Jurkat, Clone E6-1 (cell line): Measurements from ENCODE around the gene MED29.

ENCODE experiments used
- DNase-seq: peaks from one replicate; pipeline ENCODE4 v3.0.0-alpha.2; 2011; ENCODE audit warnings: low read depth, low spot score
- H3K4me3 ChIP-seq: 2 replicates; pipeline ENCODE4 v1.5.1; 2011; ENCODE audit warnings: mild to moderate bottlenecking, low read length, control low read depth, moderate library complexity

The MED29 gene

DNA sequence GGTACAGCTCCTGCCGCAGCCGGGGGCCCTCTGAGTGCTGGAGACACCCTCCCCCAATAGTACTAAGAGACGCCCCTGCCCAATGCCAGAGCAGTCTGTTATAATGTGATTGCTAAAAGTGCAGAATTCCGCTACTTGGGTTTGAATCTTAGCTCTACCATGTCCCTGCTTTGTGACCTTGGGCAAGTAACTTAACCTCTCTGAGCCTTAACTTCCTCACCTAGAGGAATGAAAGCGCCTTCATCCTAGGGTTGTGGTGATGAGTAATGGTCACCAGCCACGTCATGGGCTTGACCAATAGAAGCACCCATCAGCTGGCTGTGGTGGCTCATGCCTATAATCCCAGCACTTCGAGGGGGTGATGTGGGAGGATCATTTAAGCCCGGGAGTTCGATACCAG, 27.8 kb downstream of the MED29 start:
- no peak for DNase-seq
- no peak overlapping the region for H3K4me3 ChIP-seq

GRCh38 chr19:39420769-39421168, 29.6 kb downstream of the MED29 start:
- H3K4me3 ChIP-seq = no peak overlapping the region
- DNase-seq = no peak

- no peak overlapping the region for H3K4me3 ChIP-seq
- no peak for DNase-seq
Observed at GRCh38 chr19:39422020-39422419, 30.8 kb downstream of the MED29 start.

GRCh38 chr19:39423258-39424086, 32.3 kb downstream of the MED29 start:
- DNase-seq = no peak
- H3K4me3 ChIP-seq = no peak overlapping the region

GRCh38 chr19:39424934-39425333, 33.8 kb downstream of the MED29 start:
- H3K4me3 ChIP-seq = no peak overlapping the region

DNA sequence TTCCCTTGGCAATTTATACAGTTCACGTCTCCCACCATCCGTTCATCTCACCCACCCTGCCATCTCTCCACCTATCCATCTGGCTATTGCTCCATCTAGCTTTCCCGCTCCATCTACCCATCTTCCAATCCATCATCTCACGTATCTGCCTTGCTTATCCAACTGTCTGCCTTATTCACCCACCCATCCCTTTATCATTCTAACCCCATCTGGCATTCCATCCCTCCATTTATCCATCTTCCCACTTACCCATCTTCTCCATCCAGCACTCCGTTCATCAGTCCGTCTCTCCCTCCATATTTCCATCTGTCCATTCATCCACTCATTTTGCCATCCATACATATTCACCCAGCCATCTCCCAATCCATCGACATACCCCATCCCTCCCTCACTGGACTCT, 34.6 kb downstream of the MED29 start:
- no peak for DNase-seq
- H3K4me3 ChIP-seq = no peak overlapping the region

More at GRCh38 chr19:39424934-39425333, 33.8 kb downstream of the MED29 start:
- no peak for DNase-seq

GRCh38 chr19:39426170-39426569, 35.0 kb downstream of the MED29 start:
- no peak for DNase-seq
- H3K4me3 ChIP-seq = no peak overlapping the region

- no peak for DNase-seq
- H3K4me3 ChIP-seq = no peak overlapping the region
Observed at GRCh38 chr19:39427707-39428106, 36.5 kb downstream of the MED29 start.

DNA sequence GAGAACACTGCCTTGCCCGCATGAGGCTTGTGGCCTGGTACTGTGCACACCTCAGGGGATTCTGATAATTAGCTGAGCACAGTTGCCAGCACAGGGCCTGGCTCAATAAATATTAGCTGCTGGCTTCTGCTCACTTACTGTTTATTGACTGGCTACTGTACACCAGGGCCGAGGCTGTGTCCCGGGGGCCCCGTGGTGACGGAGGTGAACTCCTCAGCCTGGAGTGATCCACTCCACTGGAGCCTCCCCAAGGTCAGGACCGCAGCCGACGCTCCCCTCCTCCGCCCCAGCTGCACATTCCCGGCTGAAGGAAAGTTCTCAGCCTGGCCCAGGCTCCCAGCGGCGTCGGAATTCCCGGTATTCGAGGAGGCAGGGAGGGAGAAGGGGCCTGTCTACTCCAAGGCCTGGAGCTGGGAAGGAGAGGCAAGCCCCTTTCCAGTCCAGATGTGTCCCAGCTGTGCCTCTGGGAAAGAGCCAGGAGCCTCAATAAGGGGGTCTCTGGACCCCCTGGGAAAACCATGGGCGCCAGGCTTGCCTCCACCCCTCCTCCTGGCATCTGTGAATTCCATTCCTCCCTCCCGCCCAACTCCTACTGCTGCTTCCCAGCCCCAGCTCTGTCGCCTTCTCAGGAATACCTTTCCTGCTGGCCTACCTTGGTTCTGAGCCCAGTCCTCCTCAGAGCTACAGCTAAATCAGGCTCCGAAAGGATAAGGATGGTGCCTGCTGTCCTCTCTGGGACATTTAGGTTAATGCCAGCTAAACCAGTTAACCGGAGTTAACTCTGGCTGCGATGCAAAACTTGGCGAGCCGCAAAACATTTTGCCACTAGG, 37.3 kb downstream of the MED29 start:
- no peak for DNase-seq
- H3K4me3 ChIP-seq = no peak overlapping the region

- H3K4me3 ChIP-seq = no peak overlapping the region
- no peak for DNase-seq
Observed at GRCh38 chr19:39430675-39431593, 39.8 kb downstream of the MED29 start.

GRCh38 chr19:39432677-39433025, 41.5 kb downstream of the MED29 start:
- no peak for DNase-seq
- H3K4me3 ChIP-seq = no peak overlapping the region

DNA sequence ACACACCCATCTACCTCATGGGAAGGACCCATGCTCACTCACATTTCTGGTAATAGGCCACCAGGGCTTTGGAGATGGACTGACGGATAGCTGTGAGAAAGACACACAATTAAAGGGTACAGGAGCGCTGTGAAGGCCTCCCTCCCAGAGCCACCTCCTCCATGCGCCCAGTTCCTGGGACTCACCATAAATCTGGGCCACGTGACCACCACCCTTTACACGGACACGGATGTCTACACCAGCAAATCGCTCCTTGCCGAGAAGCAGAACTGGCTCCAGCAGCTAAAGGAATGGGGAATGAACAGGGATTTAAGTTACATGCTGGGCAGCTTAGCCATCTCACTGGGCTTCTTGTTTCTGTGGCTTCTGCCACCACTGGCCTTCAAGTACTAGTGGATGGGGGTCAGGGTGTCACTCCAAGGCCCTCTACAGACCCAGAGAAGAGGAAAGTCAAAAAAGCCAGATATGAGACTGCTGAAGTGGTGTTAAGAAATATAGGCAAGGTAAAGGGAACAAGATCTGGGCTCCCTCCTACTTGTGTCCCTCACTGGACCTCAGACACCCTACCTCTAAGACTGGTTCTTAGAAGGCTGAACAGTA, 42.4 kb downstream of the MED29 start:
- DNase-seq = no peak
- H3K4me3 ChIP-seq = no peak overlapping the region; the same call in 1 of the 2 replicates

DNA sequence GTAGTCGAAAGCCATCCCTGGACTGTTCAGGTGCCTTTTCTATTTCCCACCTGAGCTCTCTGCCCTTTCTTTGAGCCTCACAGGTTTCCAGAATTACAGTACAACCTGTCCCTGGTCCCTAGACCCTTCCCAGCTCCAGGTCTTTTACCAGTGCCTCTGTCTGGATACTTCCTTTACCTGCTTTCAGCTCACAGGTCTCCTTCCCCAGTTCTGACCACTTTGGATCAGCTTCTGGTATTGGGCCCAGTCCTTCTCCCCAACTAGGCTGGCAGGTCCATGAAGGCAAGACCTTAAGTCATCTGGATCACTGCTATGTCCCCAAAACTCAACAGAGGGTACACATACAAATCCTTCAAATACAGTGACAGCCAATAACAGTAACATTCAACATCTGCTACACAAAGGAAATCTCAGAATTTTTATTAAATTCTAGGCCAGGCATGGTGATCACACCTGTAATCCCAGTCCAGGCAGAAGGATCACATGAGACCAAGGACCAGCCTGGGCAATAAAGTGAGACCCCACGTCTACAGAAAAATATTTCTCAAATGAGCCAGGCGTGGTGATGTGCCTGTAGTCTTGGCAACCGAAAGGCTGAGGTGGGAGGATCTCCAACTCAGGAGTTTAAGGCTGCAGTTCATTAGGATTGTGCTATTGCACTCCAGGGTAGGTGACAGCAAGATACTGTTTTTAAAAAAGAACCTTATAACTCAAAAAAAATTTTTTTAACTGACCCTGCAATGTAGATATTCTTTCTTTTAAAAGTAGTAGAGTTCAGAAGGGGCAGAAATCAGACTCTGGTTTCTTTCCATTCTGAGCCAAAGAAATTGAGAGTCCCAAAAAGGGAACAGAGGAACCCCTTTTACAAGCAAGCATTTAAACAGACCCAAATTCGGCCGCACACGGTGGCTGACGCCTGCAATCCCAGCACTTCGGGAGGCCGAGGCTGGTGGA, 43.2 kb downstream of the MED29 start:
- H3K4me3 ChIP-seq = peak overlapping the region; percentile 96
- no peak for DNase-seq

DNA sequence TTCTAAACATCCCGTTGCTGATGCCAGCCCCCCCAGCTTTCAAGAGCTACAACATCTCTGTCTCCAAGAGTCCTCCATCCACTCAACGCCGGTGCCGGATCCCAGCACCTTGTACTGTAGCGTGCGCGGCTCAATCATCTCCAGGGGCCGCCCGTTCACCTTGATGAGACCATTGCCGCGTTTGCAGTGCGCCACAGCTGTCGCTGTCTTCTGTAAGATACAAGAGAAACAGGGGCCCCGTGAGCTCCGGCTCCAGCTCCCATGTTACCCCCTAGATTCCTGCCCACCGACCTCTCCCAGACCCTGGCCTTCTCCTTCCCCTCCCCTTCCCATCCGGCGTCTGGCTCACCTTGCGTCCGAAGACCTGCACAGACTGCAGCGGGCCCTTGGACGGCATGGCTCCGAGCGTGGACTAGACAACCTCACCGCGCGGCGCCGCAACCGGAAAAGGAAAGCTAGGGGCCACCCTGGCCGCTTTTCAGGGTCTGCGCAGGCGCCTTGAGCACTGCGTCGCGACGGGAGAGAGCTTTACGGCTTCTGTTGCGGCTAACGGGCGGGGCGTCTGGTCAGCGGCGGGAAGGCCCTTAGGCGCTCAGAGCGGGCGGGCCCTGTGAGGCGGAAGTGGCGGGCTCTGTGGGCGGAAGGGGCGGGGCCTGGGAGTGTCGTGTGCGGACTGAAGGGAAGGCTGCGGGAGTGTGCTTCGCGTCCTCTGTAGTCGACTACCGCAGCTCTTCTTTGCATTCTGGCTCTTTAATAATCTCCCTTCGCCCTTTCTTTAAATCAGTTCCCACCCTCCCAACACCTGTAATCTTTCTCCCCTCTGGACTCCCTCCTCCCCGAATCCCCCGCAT, 44.5 kb downstream of the MED29 start, which contains the start of gene RPS16:
TSS of gene RPS16 (minus strand) at position 451 of the 851 bp plus-strand sequence. CDS start at position 397, 54 bp downstream.
- DNase-seq = peak; percentile 95
- H3K4me3 ChIP-seq = peak within 1 kb of the TSS; percentile 96

DNA sequence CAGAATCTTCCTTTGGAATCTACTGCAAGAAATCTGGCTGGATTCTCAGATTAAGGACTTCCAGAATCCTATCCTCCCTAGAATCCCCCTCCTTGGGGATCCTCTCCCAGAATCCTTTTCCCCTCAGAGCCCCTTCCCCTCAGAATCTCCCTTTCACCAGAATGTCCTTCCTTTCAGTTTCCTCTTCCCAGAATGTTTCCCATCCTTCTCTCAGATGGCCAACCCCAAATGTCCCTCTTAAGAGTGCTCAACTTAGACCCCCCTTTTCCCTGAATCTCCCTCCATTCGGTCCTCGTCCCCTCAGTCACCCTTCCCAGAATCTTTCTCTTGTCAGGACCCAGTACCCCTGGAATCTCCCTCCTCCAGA, 45.2 kb downstream of the MED29 start:
- peak overlapping the region; percentile 96 for H3K4me3 ChIP-seq
- no peak for DNase-seq

DNA sequence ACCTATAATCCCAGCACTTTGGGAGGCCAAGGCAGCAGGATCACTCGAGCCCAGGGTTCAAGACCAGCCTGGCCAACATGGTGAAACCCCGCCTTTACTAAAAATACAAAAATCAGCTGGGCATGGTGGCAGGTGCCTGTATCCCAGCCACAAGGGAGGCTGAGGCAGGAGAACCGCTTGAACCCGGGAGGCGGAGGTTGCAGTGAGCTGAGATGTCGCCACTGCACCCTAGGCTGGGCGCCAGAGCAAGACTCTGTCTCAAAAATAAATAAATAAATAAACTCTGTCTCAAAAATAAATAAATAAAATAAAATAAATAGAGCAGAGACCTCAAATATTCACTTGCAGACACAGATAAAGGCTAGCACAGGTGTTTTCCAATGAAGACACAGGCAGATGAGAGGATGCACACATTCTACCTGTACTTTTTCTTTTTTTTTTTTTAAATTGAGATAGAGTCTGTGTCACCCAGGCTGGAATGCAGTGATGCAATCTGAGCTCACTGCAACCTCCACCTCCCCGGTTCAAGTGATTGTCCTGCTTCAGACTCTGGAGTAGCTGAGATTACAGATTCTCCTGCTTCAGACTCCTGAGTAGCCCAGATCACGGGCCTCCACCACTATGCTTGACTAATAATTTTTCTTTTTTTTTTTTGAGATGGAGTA, 47.2 kb downstream of the MED29 start:
- no peak overlapping the region for H3K4me3 ChIP-seq
- DNase-seq = no peak
